Measurements from ENCODE around the gene GPC3. TPM values are rescaled to one million over a fixed set of nuclear protein-coding genes. Genes with fewer than 3 reads are reported as not detected.

GPC3 gene
- total RNA-seq, 4 donors from 2014 or later, result 3.3 to 172 (median 21.2) TPM

DNA sequence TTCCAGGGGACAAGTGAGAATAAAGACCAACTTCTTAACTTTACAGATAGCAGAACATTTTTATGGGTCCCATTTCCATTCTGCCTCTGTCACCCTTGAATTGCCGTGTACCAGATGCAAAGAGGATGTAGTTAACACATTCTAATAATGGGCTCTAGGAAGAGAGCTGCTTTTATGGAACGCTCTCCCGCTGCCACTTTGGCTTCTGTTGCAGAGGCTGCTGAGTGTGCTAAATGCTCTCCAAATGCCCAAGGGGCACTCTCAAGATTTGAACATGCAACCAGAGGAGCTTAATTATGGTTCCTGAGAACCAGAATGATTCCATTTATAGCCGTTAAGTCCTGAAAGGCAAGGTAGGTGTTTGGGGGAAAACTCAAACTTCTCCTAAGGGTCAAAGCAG lies 28.1 kb upstream of the GPC3 start:
- no peaks in the 10 kb centered on the region for H3K9me3 ChIP-seq
- H3K27ac ChIP-seq, result no peak overlapping the region
- TF ChIP-seq, protein P1, sequence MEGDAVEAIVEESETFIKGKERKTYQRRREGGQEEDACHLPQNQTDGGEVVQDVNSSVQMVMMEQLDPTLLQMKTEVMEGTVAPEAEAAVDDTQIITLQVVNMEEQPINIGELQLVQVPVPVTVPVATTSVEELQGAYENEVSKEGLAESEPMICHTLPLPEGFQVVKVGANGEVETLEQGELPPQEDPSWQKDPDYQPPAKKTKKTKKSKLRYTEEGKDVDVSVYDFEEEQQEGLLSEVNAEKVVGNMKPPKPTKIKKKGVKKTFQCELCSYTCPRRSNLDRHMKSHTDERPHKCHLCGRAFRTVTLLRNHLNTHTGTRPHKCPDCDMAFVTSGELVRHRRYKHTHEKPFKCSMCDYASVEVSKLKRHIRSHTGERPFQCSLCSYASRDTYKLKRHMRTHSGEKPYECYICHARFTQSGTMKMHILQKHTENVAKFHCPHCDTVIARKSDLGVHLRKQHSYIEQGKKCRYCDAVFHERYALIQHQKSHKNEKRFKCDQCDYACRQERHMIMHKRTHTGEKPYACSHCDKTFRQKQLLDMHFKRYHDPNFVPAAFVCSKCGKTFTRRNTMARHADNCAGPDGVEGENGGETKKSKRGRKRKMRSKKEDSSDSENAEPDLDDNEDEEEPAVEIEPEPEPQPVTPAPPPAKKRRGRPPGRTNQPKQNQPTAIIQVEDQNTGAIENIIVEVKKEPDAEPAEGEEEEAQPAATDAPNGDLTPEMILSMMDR (IDR thresholded peaks at IDR 0.05), result no peak
- no peak for TF ChIP-seq POLR2A (IDR thresholded peaks at IDR 0.05)
- H3K4me3 ChIP-seq, result no peak overlapping the region
- no peaks in the 10 kb centered on the region for H3K36me3 ChIP-seq
- DNase-seq, result no peak
- no peaks in the 10 kb centered on the region for H3K4me1 ChIP-seq
- intact Hi-C loops (cut with DNase I; ENCODE audit: low total_unique reads), result no loop called here
- H3K27me3 ChIP-seq, result no peaks in the 10 kb centered on the region

DNA sequence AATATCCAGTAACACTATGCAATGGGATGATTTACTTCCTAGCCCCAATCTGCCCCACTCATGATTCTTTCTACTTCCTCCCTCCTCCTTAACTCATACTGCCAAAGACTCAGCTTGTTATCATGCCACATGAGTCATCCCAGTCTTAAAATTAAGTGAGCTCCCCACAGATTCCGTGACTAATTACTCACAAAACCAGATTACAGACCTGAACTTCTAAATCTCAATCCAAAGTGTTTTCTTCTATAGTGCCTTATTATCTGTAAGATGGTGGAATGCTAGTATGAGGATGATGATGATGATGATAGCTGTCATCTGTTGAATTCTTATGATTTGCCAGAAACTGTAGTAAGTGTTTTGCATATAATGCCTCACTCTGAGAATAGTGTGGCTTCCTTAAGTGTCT lies 27.7 kb upstream of the GPC3 start:
- Histone ChIP-seq H3K27me3 (no peaks in the 10 kb centered on the region), H3K27ac (no peak overlapping the region), H3K9me3 (no peaks in the 10 kb centered on the region), H3K4me1 (no peaks in the 10 kb centered on the region), H3K36me3 (no peaks in the 10 kb centered on the region), H3K4me3 (no peak overlapping the region)
- intact Hi-C loops (cut with DNase I; ENCODE audit: low total_unique reads), result no loop called here
- no peak for TF ChIP-seq POLR2A (IDR thresholded peaks at IDR 0.05)
- TF ChIP-seq, protein P1 (IDR thresholded peaks at IDR 0.05), result no peak
- peak in 1 of 2 donors; percentile 28 for DNase-seq

DNA sequence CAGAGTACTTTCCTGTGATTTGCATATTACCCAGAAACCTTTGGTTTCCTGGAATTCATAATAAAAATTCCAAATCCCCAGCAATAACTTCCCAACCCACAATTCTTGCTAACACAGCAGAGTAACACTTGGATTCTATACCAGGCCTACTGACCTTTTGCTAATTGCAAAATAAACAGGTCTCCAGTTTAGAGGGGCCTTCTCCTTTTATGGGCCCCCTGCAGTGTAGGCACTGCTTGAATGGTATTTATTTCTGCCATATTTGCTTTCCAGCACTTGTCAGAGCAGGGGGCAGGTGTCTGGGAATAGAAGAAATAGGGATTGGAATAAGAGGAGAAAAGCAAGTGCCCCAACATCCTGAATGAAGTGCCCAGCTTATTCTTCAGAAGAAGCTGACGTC lies 25.3 kb upstream of the GPC3 start:
- Histone ChIP-seq H3K36me3 (no peaks in the 10 kb centered on the region), H3K27me3 (no peaks in the 10 kb centered on the region), H3K9me3 (no peaks in the 10 kb centered on the region), H3K4me1 (no peaks in the 10 kb centered on the region), H3K4me3 (no peak overlapping the region), H3K27ac (no peak overlapping the region)
- no peak for TF ChIP-seq POLR2A (IDR thresholded peaks at IDR 0.05)
- TF ChIP-seq, protein P1 (IDR thresholded peaks at IDR 0.05), result no peak
- DNase-seq, result no peak
- intact Hi-C loops (cut with DNase I; ENCODE audit: low total_unique reads), result no loop called here

DNA sequence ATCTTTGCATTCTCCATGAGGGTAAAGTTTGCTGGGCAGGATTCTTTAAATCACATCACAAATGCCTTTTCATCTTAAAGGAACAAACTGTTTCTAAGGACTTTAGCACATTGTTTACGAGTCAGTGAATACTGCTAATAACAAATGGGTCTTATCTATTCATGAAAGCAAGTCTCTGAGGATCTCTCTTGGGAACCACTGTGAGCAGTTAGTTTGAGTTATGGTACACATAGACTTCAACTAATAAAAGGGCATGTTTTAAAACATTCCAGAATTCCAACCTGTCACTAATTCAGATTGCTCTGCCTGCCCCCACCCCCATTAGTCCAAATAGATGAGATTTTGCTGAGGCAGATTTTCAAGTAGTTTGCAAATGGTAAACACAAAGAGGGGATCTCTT lies 22.3 kb upstream of the GPC3 start:
- Histone ChIP-seq H3K36me3 (no peaks in the 10 kb centered on the region), H3K4me1 (no peaks in the 10 kb centered on the region), H3K27me3 (no peaks in the 10 kb centered on the region), H3K27ac (no peak overlapping the region), H3K9me3 (no peaks in the 10 kb centered on the region), H3K4me3 (no peak overlapping the region)
- intact Hi-C loops (cut with DNase I; ENCODE audit: low total_unique reads), result no loop called here
- DNase-seq, result no peak
- no peak for TF ChIP-seq POLR2A (IDR thresholded peaks at IDR 0.05)

DNA sequence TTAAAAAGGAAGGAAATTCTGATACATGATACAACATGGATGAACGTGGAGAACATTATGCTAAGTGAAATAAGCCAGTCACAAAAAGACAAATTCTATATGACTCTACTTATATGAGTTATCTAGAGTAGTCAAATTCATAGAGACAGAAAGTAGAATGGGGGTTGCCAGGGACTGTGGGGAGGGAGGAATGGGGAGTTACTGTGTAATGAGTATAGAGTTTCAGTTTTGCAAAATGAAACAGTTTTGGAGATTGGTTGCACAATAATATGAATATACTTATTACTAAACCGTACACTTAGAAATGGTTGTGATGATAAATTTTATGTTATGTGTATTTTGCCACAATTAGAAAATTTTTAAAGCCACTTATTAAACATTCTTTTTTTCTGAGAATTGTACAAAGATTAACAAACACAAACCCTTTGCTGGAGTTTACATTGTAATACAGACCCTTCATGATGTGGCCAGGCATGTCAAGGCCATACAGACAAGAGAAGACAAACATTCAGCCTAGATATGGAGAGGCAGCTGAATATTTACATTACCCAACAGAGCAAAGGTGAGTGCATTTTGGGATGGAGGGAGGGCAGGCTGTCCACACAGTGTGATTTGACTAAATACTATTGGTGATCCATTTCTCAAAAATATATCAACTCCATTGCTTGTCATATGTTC lies 21.2 kb upstream of the GPC3 start:
- Histone ChIP-seq H3K9me3 (no peaks in the 10 kb centered on the region), H3K4me3 (no peak overlapping the region), H3K27ac (no peak overlapping the region), H3K27me3 (no peaks in the 10 kb centered on the region), H3K36me3 (no peaks in the 10 kb centered on the region), H3K4me1 (no peaks in the 10 kb centered on the region)
- TF ChIP-seq, protein P1 (IDR thresholded peaks at IDR 0.05), result no peak
- TF ChIP-seq POLR2A (IDR thresholded peaks at IDR 0.05), result no peak
- intact Hi-C loops (cut with DNase I; ENCODE audit: low total_unique reads), result no loop called here
- DNase-seq, result no peak

DNA sequence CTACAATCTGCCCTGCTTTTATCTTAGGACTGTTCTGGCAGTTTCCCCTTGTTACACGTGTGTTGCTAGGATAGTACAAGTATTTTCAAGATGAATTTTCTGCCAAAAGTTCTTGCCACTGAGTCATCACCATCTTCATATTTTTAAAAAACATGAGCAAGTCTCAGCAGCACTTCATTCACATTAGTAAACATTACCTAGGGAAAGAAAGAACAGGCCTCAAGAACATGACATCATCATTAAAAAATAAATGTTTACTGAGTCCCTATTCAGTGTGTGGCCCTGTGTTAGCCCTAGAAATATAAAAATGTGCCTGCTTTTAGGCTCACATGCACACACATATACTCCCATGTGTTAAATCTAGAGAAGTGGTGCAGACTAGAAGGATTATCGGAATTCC lies 18.7 kb upstream of the GPC3 start:
- no peaks in the 10 kb centered on the region for H3K4me1 ChIP-seq
- intact Hi-C loops (cut with DNase I; ENCODE audit: low total_unique reads), result no loop called here
- DNase-seq, result peak in 1 of 2 donors; percentile 33
- H3K4me3 ChIP-seq, result no peak overlapping the region
- peak overlapping the region; percentile 70 to 76 for H3K27ac ChIP-seq
- TF ChIP-seq, protein P1 (IDR thresholded peaks at IDR 0.05), result no peak
- TF ChIP-seq POLR2A (IDR thresholded peaks at IDR 0.05), result no peak
- no peaks in the 10 kb centered on the region for H3K27me3 ChIP-seq
- no peaks in the 10 kb centered on the region for H3K9me3 ChIP-seq
- no peaks in the 10 kb centered on the region for H3K36me3 ChIP-seq
